Glomerular endothelial cell (primary cell): ENCODE results near the gene XPNPEP2. TPM values are rescaled to one million over a fixed set of nuclear protein-coding genes. Genes with fewer than 3 reads are reported as not detected.

ENCODE experiments used
- DNase-seq: peaks from one replicate; pipeline ENCODE4 v3.0.0-alpha.2; 2011; ENCODE audit warnings: low read depth, low spot score; ENCODE audit errors: extremely low read depth
- total RNA-seq: library from RNA; depleted of rRNA; stranded (reverse); fragments of >200 nt; gene quantifications from 2 replicates; pipeline ENCODE4 v1.2.3, GENCODE V29; 2015

XPNPEP2 gene
- total RNA-seq, 1 donor from 2014 or later, result not detected

DNA sequence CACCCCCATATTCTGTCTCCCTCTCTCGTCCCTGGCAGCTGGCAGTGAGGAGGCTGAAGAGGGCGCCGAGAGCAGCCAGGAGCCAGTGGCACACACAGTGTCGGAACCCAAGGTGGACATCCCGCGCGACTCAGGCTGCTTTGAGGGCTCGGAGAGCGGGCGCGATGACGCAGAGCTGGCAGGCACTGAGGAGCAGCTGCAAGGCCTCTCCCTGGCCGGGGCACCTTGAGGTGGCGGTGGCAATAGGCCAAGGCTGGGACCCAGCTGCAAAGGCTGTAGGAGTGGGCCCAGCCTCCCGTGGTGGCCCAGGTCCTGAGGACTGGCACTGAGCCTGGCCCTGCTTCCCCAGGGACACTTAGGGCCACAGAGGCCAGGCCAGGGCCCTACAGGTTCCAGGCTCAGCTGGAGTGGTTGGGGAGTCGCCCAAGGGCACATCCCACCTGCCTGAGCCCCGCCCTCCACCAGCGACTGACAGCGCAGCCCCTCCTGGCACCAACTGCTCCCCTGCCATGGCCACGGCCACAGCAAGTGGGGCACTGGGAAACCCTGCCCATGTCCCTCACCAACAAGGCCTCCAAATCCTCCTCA lies 54.9 kb downstream of the XPNPEP2 start:
- no peak for DNase-seq

- no peak for DNase-seq
Measured at GRCh38 chrX:129795584-129795983, 56.8 kb downstream of the XPNPEP2 start.

DNA sequence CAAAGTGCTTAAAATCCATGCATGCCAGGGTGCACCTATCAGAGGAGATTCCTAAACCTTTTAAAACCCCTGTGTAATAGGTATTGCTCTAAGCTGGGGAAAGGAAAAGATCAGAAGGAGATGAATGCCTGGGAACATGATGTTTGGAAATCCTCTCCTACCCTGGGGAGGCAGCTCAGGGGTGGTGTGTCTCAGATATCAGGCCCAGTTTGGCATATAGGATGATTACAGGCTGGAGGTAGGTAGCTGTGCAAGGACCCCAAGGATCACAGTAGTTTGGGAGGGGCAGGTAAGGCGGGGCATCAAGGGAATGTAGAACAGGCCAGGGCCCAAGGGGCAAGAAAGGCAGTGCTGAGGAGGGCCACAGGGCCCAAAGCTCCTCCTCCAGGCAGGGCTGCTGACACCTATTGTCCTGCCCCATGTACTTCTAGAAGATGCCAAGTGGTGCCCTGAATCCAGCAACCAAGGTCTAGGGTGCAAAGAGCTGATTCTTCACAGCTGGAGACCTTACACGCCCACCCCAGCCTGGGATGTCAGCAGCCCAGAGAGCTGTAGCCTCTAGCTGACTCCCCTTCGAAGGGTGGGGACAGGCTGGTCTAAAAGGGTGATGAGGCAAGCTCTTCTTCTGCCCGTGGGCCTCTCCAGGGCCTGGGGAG lies 58.6 kb downstream of the XPNPEP2 start:
- no peak for DNase-seq

DNA sequence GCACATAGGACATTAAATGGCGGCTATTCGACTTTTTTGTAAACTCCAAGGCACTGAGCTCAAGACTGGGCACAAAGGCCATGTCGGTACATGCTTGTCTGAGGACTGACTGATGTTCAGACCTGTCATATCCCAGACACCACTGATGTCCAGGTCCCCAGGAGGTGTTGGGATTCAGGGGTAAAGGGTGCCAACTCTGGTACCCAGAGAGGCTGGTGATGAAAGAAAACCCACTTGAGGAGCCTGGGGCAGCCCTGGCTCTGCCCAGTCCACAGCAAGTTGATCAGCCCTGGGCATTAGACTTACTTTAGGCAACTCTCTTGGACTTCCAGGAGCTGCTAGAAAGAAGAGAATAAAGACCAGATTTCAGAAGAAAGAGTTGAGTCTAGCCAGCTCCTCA lies 59.7 kb downstream of the XPNPEP2 start:
- DNase-seq, result no peak

DNA sequence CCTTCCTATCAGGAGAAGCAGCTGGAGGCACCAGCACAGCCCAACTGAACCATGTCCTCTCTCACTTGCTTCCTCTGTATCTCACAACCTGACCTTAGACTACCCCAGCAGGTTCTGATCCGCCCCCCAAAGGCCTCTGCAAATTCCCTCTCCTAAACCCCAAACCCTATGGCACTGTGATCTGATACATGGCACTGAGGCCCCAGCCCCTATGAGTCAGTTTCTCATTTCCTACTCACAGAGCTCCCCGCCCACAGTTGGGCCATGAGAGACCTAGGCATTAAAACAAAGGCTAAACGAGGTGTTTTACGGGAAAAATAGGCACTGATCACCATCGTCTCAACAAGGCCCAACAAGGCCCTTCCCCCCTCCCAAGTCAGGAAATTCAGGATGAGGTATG lies 60.1 kb downstream of the XPNPEP2 start:
- DNase-seq, result no peak

- no peak for DNase-seq
Measured at GRCh38 chrX:129800186-129800585, 61.4 kb downstream of the XPNPEP2 start.

- no peak for DNase-seq
Measured at GRCh38 chrX:129802863-129803262, 64.1 kb downstream of the XPNPEP2 start.

DNA sequence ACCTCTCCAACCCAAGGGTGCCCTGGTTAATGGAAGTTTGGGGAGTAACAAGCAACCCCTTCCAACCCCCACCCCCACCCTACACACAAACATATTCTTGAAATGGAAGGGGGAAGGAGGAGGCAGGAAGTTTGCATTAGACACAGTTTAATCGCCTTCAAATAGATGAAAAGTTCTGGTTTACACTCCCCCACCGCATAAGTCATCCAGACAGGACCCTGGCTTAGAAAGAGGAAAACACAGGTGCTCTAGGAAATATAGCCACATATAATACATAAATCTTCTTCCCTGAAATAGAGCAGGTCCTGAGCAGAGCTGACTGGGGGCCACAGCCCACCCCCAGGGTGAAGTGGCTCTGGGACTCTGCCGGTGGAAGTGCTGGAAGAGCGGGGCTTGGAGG lies 66.0 kb downstream of the XPNPEP2 start:
- no peak for DNase-seq

DNA sequence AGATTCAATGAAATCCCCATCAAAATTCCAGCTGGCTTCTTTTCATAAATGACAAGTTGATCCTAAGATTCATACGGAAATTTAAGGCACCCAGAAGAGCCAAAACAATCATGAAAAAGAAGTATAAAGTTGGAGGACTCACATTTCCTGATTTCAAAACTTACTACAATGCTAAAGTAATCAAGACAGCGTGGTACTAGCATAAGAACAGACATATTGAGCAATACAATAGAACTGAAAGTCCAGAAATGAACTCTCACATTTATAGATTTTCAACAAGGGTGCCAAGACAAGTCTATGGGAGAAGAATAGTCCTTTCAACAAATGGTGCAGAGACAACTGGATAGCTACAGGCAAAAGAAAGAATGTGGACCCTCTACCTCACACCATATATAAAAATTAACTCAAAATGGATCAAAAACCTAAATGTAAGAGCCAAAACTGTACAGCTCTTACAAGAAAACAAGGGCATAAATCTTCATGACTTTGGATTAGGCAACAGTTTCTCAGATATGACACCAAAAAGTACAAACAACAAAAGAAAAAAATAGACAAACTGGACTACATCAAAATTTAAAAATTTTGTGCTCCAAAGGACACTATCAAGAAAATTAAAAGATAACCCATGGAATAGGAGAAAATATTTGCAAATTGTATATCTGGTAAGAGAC lies 69.5 kb downstream of the XPNPEP2 start:
- no peak for DNase-seq

DNA sequence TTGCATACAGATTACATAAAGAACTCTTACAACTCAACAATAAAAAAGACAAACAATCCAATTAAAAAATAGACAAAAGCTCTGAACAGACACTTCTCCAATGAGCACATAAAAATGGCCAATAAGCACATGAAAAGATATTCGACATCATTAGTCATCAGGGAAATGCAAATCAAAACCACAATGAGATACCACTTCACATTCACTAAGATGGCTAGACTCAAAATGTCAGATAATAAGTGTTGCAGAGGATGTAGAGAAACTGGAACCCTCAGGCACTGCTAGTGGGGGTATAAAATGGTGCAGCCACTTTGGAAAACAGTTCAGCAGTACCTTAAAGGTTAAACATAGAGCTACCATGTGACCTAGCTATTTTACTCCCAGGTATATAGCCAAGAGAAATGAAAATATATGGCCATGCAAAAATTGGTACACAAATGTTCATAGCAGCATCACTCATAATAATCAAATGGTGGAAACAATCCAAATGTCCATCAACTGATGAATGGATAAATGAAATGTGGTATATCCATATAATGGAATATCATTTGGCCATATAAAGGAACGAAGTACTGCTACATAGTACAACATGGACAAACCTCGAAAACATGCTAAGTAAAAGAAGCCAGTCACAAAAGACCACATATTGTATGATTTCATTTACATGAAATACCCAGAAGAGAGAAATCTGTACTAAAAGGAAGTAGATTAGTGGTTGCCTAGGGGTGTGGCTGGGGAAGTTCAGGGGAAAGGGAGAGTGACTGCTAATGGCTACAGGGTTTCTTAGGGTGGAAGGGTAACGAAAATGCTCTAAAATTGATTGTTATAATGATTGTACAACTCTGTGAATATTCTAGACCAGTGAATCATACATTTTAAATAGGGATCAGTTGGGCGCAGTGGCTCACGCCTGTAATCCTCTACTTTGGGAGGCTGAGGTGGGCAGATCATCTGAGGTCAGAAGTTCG lies 70.3 kb downstream of the XPNPEP2 start:
- no peak for DNase-seq

GRCh38 chrX:129813662-129814368 lies 75.0 kb downstream of the XPNPEP2 start:
- no peak for DNase-seq

GRCh38 chrX:129818123-129818522 lies 79.3 kb downstream of the XPNPEP2 start:
- no peak for DNase-seq

Other genes starting within 250 kb of the XPNPEP2 start
- 35.2 and 48.2 TPM in 2 replicates for gene SMARCA1, start 215.5 kb upstream of the XPNPEP2 start, total RNA-seq
- gene OCRL, start 198.7 kb upstream of the XPNPEP2 start, total RNA-seq, result 14.7 and 20.3 TPM in 2 replicates
- 1,464 and 1,492 TPM in 2 replicates for gene APLN, start 84.0 kb upstream of the XPNPEP2 start, total RNA-seq
- not detected in 2 replicates for gene SASH3, start 41.0 kb downstream of the XPNPEP2 start, total RNA-seq
- gene ZDHHC9, start 104.9 kb downstream of the XPNPEP2 start, total RNA-seq, result 42.5 TPM in 2 replicates
- 18.8 and 21.7 TPM in 2 replicates for gene UTP14A, start 167.2 kb downstream of the XPNPEP2 start, total RNA-seq
- gene BCORL1, start 243.7 kb downstream of the XPNPEP2 start, total RNA-seq, result 6.2 and 12.4 TPM in 2 replicates